Kidney epithelial cell (primary cell): ENCODE data around the gene MSTO1. TPM values are rescaled to one million over a fixed set of nuclear protein-coding genes. Genes with fewer than 3 reads are reported as not detected.
"Not testable (repeated sequence)": the region's sequence is repeated elsewhere in the genome, so short reads cannot be mapped to it uniquely, and the experiment has no call there.

ENCODE experiments used
- DNase-seq: peaks from one replicate; pipeline ENCODE4 v3.0.0-alpha.2; 2010; ENCODE audit warnings: low read depth
- H3K27me3 ChIP-seq: 2 replicates; pipeline ENCODE4 v1.6.0; 2011; ENCODE audit warnings: low read length; ENCODE audit not compliant: control insufficient read depth, insufficient read depth
- H3K36me3 ChIP-seq: 2 replicates; pipeline ENCODE4 v1.5.1; 2011; ENCODE audit warnings: low read length; ENCODE audit not compliant: control insufficient read depth, insufficient read depth
- H3K4me3 ChIP-seq: 2 replicates; pipeline ENCODE4 v1.5.1; 2011; ENCODE audit warnings: low read depth, mild to moderate bottlenecking, control low read depth, low read length
- total RNA-seq: library from RNA; depleted of rRNA; stranded (reverse); fragments of >200 nt; gene quantifications from 2 replicates; pipeline ENCODE4 v1.2.3, GENCODE V29; 2015
- TF ChIP-seq, protein P1 (sequence below): IDR thresholded peaks from 2 replicates; pipeline ENCODE4 v1.5.1; 2011; ENCODE audit warnings: mild to moderate bottlenecking, moderate library complexity, low read length, control low read depth, inconsistent platforms; ENCODE audit not compliant: insufficient read depth, poor library complexity, severe bottlenecking

Gene MSTO1
- total RNA-seq, 1 donor from 2014 or later, result 12.3 TPM

DNA sequence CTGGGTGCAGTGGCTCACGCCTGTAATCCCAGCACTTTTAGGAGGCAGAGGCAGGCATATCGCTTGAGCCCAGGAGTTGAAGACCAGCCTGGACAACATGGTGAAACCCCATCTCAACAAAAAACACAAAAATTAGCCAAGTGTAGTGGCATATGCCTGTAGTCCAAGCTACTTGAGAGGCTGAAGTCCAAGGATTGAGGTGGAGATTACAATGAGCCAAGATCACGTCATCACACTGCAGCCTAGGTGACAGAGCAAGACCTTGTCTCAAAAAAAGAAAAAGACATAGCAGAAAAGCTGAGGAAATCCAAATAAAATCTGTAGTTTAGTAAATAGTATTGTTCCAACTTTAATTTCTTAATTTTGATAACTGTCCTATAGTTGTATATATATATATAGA lies 35.9 kb upstream of the MSTO1 start:
- Histone ChIP-seq H3K4me3 (no peak overlapping the region), H3K36me3 (no peaks in the 10 kb centered on the region), H3K27me3 (no peaks in the 10 kb centered on the region)
- DNase-seq, result no peak
- TF ChIP-seq, protein P1, sequence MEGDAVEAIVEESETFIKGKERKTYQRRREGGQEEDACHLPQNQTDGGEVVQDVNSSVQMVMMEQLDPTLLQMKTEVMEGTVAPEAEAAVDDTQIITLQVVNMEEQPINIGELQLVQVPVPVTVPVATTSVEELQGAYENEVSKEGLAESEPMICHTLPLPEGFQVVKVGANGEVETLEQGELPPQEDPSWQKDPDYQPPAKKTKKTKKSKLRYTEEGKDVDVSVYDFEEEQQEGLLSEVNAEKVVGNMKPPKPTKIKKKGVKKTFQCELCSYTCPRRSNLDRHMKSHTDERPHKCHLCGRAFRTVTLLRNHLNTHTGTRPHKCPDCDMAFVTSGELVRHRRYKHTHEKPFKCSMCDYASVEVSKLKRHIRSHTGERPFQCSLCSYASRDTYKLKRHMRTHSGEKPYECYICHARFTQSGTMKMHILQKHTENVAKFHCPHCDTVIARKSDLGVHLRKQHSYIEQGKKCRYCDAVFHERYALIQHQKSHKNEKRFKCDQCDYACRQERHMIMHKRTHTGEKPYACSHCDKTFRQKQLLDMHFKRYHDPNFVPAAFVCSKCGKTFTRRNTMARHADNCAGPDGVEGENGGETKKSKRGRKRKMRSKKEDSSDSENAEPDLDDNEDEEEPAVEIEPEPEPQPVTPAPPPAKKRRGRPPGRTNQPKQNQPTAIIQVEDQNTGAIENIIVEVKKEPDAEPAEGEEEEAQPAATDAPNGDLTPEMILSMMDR, result no peak

DNA sequence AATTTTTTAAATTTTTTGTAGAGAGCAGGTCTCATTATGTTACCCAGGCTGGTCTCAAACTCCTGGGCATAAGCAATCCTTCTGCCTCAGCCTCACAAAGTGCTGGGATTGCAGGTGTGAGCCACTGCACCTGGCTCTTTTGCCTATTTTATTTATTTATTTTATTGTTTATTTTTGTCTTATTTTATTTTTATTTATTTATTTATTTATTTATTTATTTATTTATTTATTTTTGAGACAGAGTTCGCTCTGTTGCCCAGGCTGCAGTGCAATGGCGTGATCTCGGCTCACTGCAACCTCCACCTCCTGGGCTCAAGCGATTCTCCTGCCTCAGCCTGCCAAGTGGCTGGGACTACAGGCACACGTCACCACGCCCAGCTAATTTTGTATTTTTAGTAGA lies 34.4 kb upstream of the MSTO1 start:
- not testable (repeated sequence) for H3K27me3 ChIP-seq, H3K4me3 ChIP-seq, H3K36me3 ChIP-seq, DNase-seq

DNA sequence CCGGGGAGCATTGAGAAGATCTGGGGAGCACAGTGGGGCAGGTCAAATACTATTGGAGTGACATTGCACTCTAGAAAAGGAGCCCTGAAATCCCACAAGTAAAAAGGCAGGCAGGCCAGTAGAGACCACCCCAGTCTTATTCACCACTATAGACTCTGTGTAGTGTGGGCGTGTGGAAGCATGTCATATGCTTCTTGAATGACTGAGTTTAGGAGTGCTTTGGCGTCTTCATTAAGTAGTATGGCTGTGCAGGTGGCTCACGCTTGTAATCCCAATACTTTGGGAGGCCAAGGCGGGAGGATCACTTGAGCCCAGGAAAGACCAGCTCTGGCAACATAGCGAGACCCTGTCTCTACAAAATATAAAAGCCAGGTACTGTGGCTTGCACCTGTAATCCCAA lies 26.2 kb upstream of the MSTO1 start:
- H3K36me3 ChIP-seq, DNase-seq, H3K27me3 ChIP-seq, H3K4me3 ChIP-seq: not testable (repeated sequence)

DNA sequence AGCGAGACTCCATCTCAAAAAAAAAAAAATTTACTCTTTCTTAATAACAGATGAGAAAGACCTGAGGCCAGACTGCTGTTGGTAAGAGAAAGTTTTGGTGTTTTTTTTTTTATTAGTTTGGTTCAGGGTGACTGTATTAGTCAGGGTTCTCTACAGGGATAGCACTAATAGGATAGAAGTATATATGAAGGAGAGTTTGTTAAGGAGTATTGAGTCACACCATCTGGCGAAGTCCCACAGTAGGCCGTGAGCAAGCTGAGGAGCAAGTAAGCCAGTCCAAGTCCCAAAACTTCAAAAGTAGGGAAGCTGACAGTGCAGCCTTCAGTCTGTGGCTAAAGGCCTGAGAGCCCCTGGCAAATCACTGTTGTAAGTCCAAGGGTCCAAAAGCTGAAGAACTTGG lies 20.7 kb upstream of the MSTO1 start:
- DNase-seq, H3K36me3 ChIP-seq, H3K4me3 ChIP-seq, H3K27me3 ChIP-seq: not testable (repeated sequence)

DNA sequence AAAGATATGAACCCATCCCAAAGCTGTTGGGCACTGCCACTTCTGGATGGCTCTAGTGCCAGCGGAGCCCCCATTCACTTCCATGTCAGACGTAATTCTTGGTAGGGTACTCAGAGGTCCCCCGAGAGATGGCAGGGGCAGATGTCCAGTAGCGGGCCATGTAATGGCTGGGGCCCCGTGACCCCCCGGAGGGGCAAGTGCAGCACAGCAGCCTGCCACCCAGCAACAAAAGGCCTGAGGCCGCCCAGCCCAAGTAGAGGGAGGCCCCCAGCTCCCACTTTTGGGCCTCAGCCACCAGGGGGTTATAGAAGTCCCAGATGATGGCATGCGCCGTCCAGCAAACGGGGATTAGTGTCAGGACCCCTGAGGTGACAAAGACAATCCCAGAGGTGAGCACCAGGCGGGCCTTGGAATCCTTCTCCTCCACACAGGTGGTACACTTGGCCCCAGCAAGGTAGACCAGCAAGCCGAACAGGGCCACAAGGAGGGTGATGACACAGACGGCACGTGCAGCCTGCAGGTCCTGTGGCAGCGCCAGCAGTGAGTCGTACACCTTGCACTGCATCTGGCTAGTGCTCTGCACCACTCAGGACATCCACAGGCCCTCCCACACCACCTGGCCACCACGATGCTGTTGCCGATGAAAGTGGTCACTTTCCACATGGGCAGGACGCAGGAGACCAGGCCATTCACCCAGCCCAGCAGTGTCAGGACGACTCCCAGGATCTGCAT lies 19.3 kb upstream of the MSTO1 start:
- H3K36me3 ChIP-seq, H3K27me3 ChIP-seq, DNase-seq, H3K4me3 ChIP-seq: not testable (repeated sequence)

DNA sequence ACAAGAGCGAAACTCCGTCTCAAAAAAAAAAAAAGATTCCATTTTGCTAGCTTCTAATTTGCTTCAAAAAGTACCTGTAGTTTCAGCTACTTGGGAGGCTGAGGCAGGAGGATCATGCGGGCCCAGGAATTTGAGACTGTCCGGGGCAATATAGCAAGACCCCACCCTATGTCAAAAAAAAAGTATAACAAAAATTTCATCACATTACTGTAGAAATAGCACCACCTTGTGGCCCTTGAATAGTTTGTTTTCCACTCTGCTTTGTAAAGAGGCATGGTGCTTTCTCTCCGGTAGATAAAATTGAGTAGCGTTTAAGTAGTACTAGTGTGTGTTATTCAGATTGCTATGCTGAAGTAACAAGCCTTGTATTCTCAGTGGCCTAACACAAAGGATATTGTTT lies 18.2 kb upstream of the MSTO1 start:
- Histone ChIP-seq H3K4me3 (no peak overlapping the region), H3K36me3 (no peaks in the 10 kb centered on the region), H3K27me3 (no peaks in the 10 kb centered on the region)
- peak; percentile 29 for DNase-seq
- TF ChIP-seq, protein P1, result peak; percentile 33

DNA sequence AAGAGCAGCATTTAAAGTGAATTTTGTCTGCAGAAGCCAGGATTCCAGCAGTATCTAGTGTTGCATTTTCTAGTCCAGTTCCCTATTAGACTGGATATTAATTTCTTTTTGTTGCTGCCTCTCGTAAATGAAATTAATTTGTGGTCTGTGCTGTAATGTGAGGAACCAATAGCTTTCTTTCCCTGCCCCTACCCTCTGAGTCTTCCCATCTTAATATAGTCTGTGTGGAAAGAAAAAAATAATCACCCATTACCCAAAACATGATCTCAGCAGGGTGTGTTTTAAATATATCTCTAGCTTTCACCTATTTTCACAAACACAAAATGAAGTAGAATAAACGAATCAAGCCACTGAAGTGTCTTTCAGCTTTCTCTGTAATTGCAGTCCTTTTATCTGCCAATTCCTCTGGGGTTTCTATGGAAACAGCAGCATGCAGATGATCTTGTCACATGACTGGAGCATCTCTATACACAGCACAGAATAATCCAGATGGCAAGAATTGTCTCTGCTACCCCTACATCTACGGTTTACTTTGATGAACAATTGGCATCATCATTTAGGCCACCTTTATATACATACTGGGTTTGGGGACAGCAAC lies 14.0 kb upstream of the MSTO1 start:
- DNase-seq, H3K4me3 ChIP-seq, H3K27me3 ChIP-seq, H3K36me3 ChIP-seq: not testable (repeated sequence)

DNA sequence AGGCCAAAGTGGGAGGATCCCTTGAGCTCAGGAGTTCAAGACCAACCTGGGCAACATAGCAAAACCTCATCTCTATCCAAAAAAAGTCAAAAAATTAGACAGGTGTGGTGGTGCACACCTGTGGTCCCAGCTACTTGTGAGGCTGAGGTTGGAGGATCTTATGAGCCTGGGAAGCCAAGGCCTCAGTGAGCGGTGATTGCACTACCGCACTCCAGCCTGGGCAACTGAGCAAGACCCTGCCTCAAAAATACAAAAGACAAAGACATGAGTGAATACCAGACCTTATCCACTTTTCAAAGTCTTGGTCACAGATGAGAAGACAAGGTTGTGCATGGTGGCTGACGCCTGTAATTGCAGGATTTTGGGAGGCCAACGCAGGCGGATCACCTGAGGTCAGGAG lies 13.2 kb upstream of the MSTO1 start:
- H3K27me3 ChIP-seq, result no peaks in the 10 kb centered on the region
- H3K36me3 ChIP-seq, result no peaks in the 10 kb centered on the region
- no peak for DNase-seq
- H3K4me3 ChIP-seq, result no peak overlapping the region
- TF ChIP-seq, protein P1, result no peak
